Hematopoietic multipotent progenitor cell treated with erythropoietin and hydrocortisone succinate and interleukin-3 and kit ligand, for 6 days (in vitro differentiated cells): Measurements from ENCODE around the gene TBC1D10A.

Experiments
- DNase-seq: peaks from one replicate; pipeline ENCODE4 v3.0.0-alpha.2; 2015

Gene TBC1D10A

DNA sequence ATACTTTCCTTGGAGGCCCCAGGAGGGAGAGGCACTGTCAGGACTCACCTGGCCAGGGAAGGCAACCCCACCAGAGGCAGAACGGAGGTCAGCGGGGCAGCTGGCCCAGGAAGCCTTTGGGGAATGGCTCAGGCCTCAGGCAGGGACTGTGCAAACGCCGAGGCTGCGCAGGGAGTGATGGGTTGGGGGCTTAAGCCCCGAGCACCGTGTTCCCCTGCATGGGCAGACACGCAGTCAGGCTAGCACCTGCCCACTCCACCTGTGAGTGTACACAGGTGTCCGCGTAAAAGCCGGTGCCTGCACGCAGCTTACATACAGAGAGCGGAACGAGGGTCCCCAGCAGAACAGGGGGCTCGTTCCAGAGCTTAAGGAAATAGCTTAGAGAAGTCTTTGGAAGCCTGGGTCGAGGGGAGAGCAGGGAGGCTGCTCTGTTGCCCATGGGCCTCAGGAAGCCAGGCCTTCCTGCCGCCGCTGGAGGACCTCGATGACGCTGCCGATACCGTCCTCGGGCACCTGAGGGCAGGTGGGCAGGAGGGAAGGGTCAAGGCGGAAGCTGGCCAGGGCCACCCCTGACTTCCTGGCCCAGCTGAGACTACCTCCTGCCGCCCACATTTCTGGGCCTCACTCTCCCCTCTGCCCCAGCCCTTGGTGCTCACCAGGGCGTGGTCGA, 41.4 kb downstream of the TBC1D10A start:
- no peak for DNase-seq

DNA sequence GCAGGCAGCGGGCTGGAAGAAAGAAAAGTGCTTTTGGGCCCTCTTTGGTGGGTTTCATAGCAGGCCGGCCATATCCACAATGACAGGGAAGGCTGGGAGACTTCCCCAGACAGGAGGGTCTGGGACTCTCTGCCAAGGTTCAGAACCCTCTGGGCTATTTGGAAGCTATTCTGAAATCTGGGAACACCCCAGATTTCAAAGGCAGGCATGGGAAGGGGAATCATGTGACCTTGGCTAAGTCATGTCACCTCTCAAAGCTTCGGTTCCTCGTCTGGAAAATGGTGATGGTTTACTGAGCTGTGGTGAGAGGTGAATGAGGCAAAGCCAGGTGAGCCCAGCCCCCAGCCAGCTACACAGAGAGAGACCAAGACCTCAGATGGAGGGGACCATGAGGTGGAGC, 42.1 kb downstream of the TBC1D10A start:
- no peak for DNase-seq

DNA sequence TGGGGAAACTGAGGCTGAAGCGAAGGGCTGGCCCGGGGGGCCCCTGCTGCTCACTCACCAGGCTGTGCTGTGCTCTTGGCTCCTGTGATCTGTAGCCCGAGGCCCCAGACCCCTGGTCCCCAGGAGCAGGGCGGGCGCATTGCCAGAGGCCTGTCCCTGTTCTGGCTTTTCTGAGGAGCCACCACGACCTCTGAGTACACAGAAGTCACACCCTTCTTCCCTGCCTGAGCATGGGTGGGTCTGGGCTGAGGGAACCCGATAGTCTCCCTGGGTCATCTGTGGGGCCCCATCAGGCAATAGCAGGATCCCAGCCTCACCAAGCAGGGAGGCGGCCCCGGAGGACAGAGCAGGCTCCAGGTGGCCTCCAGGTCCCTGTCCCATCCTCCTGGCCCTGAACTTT, 42.6 kb downstream of the TBC1D10A start:
- peak; percentile 94 for DNase-seq

DNA sequence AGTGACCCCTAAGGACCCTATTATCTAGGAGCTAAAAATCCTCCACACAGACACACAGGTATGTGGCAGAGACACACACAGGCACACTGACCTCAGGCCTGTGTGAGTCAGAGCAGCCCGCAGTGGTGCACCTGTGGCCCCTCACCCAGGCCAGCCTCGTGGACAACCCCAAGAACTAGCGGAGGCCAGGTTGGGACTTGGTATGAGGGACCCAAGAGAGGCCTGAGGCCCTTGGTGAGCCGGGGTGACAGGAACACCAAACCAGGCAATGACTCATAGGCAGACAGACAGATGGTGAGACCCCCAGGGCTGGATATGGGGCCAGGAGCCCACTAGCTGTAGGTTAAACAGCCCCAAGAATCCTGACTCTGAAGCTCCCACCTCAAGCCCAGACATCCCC, 43.4 kb downstream of the TBC1D10A start:
- peak; percentile 28 for DNase-seq

DNA sequence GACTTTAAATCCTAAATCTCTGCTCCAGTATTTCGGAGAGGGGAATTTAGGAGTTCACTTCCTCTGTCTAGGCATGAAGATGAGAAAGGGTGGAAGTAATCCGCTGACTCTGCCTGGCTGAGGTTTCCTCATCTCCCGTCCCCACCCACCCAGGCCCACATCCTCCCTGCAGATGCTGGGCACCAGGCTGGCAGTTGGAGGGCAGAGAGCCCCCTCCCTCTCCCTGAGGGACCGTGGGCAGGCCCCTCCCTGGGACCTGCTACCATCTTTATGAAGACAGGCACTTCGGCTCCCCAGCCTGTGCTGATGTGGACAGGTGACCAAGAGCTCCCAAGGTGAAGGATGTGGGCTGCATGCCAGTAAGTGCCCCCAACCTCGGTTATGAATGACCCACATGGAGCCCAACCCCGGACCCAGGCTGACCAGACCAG, 44.1 kb downstream of the TBC1D10A start:
- peak; percentile 68 for DNase-seq

DNA sequence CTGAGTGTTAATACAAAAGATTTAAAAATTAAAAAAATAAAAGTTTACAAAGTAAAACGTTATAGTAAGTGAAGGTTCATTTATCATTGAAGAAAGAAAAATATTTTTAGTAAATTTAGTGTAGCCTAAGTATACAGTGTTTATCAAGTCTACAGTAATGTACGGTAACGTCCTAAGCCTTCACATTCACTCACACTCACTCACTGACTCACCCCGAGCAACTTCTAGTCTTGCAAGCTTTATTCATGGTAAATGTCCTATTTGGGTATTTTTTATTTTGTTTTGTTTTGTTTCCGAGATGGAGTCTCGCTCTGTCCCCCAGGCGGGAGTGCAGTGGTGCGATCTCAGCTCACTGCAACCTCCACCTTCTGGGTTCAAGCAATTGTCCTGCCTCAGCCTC, 46.2 kb downstream of the TBC1D10A start:
- no peak for DNase-seq

DNA sequence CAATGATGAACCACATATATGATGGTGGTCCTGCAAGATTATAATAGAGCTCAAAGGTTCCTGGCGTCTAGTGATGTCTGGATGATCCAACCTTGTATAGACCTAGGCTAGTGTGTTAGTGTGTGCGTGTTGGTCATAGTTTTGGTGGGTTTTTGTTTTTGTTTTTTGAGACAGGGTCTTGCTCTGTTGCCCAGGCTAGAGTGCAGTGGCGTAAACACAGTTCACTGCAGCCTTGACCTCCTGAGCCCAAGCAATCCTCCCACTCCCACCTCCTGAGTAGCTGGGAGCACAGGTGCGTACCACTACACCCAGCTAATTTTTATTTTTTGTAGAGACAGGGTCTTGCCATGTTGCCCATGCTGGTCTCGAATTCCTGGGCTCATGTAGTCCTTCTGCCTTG, 46.8 kb downstream of the TBC1D10A start:
- DNase-seq: no peak

DNA sequence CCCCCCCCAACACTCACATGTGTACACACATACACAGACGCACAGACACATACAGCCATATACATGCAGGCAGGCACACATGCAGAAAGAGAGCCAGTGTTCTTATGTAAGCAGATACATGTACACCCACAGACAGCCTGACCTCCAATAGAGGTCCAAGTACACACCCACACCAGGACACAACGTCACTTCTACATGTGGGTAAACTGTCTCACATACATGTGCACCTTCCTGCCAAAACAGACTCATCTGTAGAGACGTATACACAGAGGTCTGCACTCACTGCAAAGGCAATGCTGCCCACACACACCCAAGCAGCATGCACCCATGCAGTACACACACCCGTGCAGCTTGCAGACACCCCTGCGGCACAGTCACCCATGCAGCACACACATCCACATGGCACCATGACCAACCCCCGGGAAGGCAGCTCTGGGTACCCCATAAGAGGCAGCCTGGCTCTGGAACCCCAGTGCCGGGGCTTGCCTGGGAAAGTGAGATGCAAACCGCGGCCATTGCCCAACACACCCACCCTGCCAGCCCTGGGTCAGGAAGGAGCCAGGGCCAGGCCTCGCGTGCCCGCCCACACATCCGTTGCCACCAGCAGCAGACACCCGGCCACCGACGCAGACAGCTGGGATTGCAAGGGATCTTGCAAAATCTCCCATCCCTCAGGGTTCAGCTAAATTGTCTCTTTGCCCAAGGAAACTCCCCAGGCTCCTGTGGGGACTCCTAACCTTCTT, 47.5 kb downstream of the TBC1D10A start:
- DNase-seq: peak; percentile 74

DNA sequence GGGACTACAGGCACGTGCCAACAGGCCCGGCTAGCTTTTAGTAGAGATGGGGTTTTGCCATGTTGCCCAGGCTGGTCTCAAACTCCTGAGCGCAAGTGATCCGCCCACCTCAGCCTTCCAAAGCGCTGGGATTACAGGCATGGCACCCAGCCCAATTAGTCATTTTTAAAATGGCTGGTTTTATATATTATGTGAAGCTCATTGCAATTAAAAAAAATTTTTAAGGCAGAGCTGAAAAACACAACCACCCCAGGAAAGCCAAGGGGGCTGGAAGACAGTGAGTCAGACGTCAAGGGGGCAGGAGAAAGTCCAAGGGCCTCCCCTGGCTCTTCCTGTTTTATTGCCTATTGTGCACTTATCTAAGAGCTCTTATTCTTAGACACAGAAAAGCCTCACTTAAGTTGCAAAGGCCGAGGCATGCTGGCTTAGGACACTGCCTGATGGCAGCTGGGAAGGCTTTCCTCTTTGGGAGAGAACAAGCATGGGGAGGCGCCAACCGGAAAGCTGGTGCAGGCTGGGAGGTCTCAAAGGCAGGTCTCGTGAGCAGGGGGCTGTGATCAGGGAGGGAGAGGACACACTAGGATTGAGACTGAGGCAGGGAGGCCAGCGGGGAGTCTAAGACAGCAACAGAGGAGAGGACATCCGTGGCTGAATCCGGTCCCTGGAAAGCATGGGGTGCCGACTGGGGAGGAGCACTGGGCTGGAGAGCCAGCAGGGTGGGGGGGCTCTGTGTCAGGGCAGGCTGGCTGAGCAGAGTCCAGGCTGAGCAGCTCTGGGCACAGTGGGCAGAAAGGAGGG, 49.0 kb downstream of the TBC1D10A start:
- peak; percentile 65 for DNase-seq

DNA sequence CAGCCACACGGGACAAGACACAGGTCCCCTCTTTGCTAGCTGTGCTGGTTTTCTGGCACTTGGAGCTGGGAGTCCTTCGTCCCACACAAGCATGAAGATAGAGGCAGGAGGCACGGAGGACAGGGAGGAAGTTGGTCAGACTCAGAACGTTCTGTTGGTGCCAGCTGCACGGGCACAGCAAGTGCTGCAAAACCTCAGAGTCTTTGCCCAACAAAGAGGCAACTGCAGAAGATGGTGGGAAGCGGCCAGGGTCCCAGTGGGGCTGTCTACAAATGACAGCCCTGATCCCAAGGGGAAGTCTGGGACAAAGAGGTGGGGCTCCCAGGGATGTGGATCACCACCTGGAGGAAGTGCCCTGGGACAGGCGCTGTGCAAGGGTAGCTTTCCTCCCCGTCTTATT, 50.7 kb downstream of the TBC1D10A start:
- DNase-seq: peak; percentile 42

DNA sequence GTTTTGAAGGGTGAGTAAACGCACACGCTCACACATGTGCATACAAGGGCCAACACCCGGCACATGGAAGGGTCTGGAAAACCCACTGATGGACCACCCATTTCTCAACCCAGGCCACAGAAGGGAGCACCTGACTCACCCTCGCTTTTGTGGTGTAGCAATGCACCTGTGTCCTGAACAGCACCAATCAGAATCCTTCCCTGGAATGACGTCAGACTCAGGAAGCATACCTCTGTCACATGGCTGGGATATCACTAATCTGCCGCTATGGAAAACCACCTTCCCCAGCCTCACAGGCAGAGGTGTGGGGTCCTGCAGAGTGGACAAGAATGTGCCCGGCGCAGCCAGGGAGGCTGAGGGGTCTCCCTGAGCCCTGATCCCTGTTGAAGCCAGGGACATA, 51.1 kb downstream of the TBC1D10A start:
- DNase-seq: no peak

DNA sequence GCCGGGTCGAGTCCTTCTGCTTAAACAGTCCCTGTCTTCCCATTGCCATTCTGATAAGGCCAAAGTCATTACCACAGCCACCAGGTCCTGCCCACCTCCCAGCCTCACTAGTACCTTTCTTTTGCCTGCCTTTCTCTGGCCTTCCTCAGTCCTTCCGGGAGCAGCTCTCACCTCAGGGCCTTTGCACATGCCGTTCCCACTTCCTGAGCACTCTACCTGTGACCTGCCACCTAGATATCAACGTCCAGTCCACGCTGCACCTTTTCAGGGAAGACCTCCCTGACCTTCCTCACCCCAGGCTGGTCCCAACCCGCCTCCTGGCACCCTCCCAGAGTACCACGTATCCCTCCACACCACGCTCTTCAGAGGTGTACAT, 52.3 kb downstream of the TBC1D10A start:
- DNase-seq: no peak

DNA sequence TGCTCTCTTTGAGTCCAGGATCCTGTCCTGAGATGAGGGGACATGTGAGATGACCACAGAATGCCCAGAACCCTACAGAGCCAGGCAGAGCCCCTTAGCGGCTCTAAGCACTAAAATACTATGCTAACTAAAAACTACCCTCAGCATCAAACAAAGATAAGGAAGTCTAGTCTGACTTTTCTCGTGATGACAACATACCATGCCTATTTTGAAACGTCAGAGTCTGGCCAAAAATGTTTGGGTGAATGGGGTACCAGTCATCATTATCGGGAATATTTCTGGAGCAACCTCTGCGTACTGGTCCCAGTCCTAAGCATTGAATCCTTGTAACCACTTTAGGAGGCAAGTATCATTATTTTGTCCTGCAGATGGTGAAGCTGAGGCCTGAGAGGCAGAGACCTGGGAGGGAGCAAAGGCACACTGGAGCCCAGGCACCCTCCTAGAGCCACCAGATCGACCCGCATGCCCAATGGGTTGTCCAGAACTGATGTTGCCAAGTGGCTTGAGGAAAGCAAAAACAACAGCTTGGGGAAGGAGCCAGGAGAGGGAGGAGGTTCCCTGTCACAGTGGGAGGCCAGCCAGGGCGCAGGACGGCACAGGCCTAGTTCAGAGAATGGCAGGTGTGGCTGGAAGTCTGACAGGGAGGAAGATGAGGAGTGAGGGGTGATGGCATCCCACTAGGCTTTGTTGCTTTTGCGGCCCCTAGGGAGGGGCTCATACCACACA, 52.9 kb downstream of the TBC1D10A start:
- DNase-seq: no peak

DNA sequence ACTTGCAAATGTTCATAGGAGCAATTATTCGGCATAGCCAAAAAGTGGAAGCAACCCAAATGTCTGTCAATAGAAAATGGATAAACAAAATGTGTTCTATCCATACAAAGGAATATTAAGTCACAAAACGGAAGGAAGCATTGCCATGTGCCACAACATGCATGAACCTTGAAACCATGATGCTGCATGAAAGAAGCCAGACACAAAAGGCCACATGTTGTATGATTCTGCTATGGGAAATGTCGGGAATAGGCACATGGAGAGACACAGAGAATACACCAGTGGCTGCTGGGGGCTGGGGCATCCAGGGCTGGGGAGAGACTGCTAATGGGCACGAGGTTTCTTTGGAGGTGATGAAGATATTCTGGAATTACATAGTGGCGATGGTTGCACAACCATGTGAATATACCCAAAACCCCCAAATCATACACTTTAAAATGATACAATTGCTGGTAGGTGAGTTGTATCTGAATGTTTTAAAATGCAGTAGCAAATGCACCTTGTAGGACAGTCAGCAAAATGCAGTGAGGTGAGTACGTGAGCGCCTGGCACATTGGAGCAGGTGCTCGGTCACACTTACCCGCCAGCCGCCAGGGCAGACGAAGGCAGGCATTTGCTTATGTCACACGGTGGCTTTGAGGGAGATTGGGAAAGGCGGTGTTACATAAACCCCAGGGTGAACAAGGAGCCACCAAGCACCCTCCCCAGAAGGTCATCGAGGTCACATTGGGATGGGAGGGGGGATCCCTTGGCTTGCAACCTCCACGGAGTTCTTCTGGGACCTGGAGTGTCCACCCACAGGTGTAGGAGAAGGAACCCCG, 53.8 kb downstream of the TBC1D10A start:
- DNase-seq: no peak

DNA sequence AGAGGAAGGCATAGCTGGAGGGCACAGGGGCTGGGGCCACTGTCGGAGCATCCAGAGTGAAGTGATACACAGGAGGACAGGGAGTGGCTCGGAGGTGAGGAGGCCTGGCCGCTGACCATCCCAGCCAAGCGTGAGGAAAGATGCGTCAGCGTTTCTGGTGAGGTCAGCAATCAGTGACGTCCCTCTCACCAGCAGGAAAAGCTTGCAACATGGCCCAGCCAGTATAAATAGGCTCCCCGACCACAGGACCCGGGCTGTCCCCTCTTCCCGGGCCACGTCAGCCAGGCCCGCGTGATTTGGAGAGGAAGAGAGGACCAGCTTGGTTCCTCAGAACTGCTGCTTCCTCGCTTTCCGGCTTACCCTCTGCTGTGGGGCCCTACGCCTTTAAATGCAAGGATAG, 55.9 kb downstream of the TBC1D10A start:
- peak; percentile 65 for DNase-seq

DNA sequence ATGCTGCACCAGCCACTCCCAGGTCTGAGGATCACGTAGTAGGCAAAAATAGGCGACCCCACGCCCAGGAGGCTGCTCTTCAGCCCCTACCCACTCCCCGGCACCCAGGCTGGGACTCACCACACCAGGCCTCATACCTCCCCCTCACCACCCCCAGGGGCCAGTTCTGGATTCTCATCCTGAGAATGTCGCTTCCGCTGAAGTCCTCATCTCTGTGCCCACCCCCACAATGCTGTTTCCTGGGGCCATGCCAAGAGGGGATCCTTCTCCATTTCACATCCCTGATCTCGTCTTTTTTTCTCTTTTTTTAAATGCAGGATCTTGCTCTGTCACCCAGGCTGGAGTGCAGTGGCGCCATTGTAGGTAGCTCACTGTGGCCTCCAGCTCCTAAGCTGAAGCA, 58.4 kb downstream of the TBC1D10A start:
- DNase-seq: no peak

DNA sequence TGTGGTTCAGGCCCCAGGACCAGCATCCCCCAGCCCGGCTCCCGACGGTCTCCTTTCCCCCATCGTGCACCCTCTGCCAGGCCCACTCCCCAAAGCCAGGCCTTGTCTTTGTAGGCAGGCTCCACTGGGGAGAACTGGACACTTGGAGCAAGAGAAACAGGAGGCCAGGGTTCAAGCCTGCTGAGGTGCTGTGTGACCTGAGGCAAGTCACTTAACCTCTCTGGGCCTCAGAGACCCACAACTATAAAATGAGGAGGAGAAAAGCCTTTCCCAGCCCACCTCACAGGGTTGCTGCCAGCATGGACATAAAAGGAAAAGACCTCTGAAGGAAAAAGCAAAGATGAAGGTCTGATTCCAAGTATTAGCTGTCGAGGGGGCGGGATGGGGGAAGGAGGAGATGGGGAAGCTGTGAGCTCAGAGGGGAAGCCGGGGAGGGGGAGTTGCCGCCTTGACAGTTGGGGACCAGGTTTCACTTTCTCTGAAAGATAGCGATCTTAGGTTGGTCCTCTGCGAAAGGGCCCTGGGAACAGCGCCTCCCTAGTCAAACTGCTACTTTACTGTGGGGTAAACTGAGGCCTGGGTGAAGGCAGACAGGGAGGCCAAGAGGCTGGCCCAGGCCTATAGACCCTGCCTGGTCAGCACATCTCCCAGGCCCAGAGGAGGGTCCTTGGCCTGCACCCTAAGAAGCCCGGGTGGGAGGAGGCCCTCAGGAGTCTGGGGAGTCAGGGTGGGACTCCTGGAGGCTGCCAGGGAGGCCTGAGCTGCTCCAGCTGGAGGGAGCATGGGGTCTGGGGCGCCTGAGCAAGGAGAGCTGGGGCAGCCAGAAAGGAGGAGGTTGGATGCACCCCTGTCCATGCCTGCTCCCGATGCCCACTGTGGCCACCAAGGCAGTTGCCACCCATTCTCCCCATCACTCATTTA, 59.1 kb downstream of the TBC1D10A start:
- DNase-seq: peak; percentile 87

DNA sequence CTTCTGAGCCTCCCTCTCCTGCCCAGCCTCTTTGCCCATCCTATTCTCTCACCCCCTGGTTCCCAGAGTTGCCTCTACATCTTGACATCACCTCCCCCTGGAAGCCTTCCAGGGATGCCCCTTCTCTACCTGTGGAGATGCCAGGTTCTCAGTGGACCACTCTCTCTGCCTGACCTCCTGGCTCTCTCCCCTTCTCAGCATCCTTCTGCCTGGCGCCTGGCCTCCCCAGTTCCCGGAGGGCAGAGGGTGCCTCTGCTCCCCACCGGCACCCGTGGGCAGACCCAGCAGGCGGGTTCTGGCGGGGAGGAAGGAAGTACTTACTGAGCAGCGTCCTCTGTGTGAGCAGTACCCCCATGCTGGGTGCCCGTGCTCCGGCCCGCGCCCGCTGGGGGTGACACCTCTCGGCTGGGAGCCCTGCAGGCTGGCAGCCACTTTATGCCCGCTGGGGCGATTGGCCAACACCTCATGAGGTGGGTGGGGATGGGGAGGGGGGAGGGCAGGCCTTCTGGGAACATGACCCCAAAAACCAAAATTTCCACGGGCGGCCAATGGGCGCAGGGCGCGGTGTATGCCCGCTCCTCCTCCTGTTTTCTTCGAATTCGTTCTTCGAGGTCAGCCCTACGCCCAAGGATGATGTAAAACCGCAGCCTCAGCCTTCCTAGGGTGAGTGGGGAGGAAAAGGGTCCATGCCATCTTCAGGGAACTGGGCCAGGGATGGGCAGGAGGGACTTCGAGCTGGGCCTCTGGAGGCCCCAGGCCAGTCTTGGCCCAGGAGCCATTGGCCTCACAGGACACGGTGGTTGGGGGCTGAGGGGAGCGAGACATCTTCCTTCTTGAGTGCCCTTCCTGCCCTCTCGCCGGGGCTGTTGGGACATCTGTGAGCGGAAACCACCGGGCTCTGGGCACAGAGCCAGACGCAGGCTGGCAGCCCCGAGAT, 60.0 kb downstream of the TBC1D10A start, which contains the start of gene OSM:
TSS of gene OSM (minus strand) at position 407 of the 937 bp plus-strand sequence. CDS start at position 355, 52 bp downstream.
- DNase-seq: peak; percentile 97

DNA sequence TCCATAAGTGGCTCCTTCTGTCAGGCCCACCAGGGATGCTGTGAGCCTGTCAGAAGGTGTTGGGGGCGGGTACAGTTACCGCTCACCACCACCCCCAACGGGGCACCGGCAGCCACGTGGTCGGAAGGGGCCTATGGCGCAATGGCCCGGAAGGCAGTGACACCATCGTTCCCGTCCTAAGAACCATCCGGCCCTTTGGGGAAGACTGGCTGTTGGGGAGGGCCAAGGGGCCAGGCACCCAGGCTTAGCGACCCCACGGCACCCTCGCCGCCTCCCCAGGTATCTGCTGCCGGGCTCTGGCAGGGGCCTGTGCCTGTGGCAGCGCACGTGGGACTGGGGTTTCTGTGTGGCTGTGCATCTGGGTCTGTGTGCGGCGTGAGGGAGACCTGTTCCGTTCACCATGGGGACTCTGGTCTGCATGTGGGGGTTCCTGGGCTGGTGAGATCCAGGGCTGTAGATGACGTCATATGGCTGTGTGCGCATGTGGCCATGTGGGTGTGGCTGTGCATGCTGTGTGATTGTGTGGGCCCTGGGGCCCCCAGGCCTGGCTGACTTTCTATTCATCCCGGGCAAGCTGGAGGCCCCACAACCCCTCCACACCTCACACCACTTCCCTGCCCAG, 60.8 kb downstream of the TBC1D10A start:
- DNase-seq: peak; percentile 93
